Spleen (tissue), 7 donors: ENCODE results near the gene UIMC1.

Source experiments
- CTCF ChIP-seq, 11 experiments: fragments of 200-600 bp in 7 of 11; fragments of 450-650 bp in 4 of 11; sonication (generic) in 4 of 11; IDR thresholded peaks in 8 of 11; conservative IDR thresholded peaks in 3 of 11; 1 replicate in 7 of 11; 2 replicates in 4 of 11; pipeline versions ENCODE4 v1.4.0 to v1.8.0; 2016 to 2021; ENCODE audit warnings: antibody characterized with exemption in 11 of 11, inconsistent platforms in 4 of 11, mild to moderate bottlenecking in 1 of 11
- POLR2AphosphoS5 ChIP-seq, 3 donors: sonication (generic); formaldehyde crosslinking; IDR thresholded peaks; one replicate each; pipeline ENCODE4 v1.5.1; 2017; ENCODE audit warnings: antibody characterized with exemption in 3 of 3
- donor health status: DM: no; HTN: no; CAD: no; lungs with moderate emphysema.
- donor health status: DM: no; HTN: no; CAD: no.
- donor health status: DM: no; HTN: no; CAD: no.

GRCh38 chr5:176886336-176887251 is 120.0 kb downstream of the UIMC1 start:
- TF ChIP-seq CTCF (IDR thresholded peaks at IDR 0.05 in 8 of 11, conservative IDR thresholded peaks at IDR 0.05 in 3 of 11), result no peak
- no peak for TF ChIP-seq POLR2AphosphoS5 (IDR thresholded peaks at IDR 0.05)
